Forelimb muscle (tissue), 1 donor: ENCODE data around the gene GRHL3. TPM values are rescaled to one million over a fixed set of nuclear protein-coding genes. Genes with fewer than 3 reads are reported as not detected.

Experiments
- DNase-seq: peaks from one replicate; pipeline ENCODE4 v3.0.0-alpha.2; 2013; ENCODE audit warnings: low read depth
- polyA plus RNA-seq: library from polyadenylated mRNA; unstranded; fragments of 120-200 nt; gene quantifications from one replicate; pipeline ENCODE4 v1.2.1, GENCODE V29; 2013; ENCODE audit not compliant: insufficient read length

The GRHL3 gene
- polyA plus RNA-seq, 1 donor: 0.27 TPM

GRCh38 chr1:24317956-24318614 is 1.1 kb upstream of the GRHL3 start:
- peak; percentile 53 for DNase-seq

- DNase-seq: no peak
Observed at GRCh38 chr1:24318615-24319311, 394 bp upstream of the GRHL3 start.

GRCh38 chr1:24319962-24320361 is 805 bp downstream of the GRHL3 start:
- DNase-seq: no peak

- DNase-seq: no peak
Observed at GRCh38 chr1:24321126-24321525, 2.0 kb downstream of the GRHL3 start.

DNA sequence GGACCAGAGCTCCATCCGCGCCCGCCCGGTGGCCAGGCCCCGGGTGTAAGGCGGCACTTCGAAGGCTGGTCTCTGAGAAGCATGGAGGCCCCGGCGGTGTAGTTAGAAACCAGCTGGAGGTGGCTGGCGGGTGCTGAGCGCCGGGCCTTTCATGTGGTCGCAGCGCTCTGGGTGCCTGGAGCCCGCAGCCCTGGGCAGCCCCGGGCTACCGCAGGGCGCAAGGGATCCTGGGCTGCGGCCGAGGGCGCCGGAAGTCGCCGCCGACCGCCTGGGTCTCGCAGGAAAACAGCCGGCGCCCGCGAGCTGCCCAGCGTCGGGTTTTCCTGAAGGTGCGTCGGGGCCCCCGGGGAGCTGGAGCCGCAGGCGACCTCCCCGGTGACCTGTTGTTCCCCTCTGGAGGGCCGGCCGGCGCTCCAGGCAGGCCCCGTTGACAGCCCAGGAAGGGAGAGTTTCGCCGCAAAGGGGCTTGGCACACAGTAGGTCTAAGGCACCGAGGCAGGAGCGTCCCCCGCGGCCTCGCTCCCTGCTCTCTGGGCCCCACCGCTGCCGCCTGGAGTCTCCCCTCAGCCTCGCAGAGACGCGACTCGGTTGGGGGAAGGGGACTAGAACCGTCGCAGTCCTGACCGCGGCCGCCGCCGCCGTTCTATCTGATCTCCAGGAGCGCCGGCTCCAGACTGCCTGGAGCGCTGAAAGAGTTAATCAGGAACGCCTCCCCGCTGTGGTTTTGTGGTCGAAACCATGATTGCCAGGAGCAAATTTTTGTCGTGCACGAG is 2.7 kb downstream of the GRHL3 start:
- no peak for DNase-seq

- no peak for DNase-seq
Observed at GRCh38 chr1:24322470-24323177, 3.5 kb downstream of the GRHL3 start.

- no peak for DNase-seq
Observed at GRCh38 chr1:24323281-24323680, 4.1 kb downstream of the GRHL3 start.

GRCh38 chr1:24324903-24325302 is 5.7 kb downstream of the GRHL3 start:
- no peak for DNase-seq

DNA sequence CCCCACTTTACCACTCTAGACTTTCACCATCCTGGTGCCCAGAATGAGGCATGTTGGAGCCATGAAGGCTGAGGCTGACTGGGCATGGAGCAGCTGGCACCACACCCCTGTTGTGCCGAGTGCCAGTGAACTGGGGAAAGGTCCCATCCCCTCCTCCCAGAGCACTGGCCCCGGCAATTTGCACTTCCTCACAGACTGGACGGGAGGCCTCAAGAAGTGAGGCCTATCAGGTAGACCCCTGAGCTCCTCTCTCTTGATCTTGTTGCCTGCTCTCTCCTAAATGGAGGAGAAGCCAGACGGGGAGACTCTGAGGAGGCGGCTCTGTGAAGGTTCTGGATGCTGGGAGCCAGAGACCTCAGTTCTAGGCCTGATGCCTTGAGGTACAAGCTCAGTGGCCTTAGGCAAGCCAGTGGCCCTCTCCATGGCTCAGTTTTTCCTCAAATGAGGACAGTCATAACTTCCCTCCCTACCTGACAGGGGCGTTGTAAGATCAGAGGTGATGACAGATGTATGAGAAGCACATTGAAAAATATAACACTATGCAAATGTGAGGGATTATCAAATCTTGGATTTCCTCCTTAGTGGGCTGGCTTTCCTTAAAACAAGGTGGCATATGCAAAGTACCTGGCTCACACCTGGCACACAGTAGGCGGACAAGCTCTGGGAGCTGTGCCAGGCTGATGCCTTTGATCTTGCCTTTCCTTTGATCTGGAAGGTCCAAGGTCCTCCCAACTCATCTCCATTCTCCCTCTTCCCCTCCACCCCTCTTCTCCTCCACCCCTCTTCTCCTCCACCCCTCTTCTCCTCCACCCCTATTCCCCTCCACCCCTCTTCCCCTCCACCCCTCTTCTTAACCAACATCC is 6.7 kb downstream of the GRHL3 start:
- no peak for DNase-seq

DNA sequence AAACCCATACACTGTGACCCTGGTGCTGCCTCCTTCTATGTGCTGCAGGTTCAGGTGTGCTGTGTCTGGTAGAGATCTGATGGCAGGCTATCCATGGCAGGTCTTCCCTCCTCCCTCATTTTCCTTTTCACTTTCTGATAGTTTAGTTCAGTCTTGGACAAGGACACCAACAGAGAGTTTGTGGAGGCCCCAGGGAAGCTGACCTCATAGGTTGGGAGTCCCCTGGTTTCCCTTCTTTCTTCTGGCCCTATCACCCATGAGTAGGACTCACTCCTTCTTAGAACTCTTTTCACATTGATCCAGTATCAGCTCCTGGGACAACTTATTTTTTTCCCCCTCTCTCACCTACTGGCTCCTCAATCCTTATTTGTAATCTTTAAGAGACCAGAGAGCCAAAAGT is 8.3 kb downstream of the GRHL3 start:
- no peak for DNase-seq

DNA sequence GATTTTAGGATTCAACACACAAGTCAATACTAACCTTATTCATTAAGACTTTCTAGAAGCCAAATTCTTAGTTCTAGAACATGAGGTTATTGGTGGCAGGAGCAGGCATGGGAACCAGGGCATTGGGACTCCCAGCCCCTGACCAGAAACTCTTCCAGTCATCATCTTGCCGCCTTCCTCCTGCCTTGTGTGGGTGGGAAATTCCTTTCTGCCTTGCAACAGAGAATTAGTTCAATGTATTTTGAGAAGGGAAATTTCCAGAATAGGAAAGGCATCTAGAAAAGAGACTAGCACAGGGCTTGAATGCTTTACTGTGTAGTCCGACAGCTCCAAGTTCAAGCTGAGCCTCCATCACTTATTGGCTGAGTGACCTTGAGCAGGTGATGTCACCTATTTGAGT is 8.7 kb downstream of the GRHL3 start:
- no peak for DNase-seq

DNA sequence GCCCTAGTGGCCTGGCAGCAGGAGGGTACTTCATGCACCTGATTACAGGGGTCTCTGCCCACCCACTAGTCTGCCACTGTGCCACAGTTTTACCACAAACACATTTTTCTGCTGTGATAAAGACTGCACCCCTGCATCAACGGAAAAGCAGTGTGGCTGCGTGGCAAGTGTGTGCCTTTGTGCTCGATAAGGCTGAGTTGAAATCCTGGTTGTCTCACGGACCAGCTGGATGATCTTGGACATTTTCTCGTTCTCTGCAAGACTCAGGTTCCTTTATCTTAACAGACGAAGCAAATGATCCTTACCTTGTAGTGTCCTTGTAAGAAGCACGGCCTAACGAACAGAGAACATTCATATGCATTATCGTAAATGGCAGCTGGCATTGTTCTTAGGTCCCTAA is 10.2 kb downstream of the GRHL3 start:
- DNase-seq: no peak

DNA sequence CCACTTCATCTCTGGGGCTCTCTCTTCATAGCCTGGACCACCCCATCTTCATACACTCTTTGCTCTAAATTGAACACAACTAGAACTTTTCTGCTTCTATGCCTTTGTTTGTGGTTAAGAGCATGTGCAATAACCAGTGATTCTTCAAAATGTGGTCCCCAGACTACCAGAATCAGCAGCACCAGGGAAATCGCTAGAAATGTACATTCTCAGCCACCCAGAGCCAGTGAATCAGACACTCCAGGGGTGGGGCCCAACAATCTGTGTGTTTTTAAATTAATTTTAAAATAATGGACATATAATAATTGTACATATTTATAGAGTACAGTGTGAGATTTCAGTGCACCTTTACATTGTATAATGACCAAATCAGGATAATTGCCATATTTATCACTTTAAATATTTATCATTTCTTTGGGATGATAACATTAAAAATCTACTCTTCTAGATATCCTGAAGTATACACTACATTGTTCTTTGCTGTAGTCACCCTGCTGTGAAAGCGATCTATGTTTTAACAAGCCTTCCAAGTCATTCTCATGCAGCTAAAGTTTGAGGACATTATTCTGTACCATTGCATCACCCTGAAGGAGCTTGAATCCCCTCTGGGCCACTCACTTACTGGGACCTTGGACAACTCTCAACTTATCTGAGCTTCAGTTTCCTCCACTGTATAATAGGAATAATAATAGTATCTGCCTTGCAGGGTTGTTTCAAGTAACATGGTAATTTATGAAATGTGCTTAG is 10.8 kb downstream of the GRHL3 start:
- DNase-seq: no peak

DNA sequence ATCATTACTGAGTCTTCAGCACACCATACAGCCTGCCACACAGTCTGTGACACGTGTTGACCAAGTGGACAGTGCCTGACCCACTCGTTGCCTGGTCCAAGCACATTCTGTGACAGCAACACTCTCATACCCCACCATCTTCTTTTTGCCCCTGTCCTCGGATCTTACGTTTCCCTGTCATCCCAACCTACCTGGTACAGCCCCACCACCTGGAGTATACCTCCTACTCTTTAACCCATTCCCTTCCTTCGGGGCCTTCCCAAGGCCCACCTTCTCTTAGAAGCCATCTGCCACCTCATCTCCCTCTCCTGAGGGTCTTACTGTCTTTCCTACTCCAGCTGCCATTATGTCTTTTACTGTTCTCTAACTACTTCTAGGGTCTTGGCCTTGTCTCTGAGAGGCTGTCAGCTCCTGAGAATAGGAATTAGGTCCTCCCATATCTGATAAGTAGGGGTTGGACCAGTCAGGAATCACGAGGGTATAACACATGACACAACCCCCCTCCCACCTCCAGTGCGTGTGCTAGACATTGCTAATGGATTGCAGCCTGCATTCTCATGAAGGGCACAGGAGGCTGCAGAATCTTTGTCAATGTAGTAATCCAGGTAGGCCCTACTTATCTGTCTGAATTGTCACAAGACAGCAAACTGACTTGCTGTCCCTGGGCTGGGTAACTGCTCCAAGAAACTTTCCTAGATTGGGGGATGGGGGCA is 13.0 kb downstream of the GRHL3 start:
- DNase-seq: no peak

DNA sequence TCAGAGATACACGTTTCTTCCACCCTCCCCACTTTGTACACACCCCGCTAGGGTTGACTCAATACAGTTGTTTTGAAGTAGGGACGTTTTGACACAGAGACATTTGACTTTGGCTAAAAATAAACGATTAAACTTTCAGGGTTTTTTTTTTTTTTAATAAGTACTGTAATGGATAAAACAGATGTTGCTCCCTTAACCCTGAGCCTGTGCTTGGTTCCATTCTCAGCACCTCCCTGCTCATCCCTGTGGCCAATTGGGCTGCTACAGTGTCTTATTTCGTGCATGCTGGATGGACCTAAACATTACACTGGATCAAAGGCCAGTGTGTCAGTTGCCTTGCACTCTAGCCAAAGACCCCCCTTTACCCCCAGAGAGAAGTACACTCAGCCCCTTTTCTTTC is 16.9 kb downstream of the GRHL3 start:
- no peak for DNase-seq

DNA sequence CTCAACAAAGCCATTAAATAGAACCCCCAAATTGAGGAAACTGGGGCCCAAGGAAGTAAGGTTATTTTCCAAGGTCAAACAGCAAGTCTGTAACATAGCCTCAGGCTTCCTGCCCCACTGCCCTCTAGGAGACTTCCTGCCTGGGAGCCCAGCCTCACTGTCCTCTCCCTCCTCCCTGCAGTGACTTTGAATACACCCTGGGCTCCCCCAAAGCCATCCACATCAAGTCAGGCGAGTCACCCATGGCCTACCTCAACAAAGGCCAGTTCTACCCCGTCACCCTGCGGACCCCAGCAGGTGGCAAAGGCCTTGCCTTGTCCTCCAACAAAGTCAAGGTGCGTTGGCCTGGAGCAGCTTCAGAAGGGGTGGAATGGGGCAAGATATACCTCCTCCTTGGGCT is 18.3 kb downstream of the GRHL3 start:
- no peak for DNase-seq

- no peak for DNase-seq
Observed at GRCh38 chr1:24338447-24338846, 19.3 kb downstream of the GRHL3 start.

- DNase-seq: no peak
Observed at GRCh38 chr1:24339996-24340395, 20.8 kb downstream of the GRHL3 start.

DNA sequence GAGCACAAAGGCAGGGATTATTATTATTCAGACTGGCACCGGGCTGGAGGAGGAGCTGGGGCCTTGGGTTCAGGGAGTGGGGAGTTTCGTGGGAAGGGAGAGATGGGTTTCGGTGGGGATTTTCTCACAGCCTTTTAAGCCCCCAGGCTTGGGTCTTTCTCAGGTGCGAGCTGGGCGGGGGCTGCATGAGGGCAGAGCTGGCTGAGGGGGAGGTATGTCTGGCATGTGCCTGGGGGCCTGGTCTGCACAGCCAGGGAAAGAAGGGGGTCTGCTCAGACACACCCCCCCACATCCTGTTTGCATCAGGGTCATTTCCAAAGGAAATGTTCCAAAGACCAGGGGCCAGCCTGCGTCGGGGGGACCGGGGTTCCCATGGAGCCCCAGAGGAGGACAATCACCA is 21.6 kb downstream of the GRHL3 start:
- no peak for DNase-seq

DNA sequence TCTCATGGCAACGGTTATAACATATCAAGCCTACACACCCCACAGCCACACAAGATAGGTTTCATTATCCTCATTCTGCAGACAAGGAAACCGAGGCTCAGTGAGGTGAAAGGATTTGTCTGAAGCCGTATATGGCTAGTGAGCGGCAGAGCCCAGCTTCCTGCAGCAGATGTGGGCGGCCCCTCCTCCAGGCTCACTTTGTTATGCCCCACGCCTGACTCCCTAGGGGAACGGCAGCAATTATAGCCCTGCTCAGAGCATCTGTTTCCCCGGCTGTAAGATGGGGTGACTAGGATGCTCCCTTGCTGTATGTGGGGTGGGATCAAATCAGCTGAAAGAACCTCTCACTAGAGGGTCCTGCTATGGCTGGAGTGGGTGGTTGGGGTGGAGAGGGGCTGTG is 22.1 kb downstream of the GRHL3 start:
- no peak for DNase-seq
